CD14-positive monocyte (primary cell): Measurements from ENCODE around the gene KLHL12. TPM values are rescaled to one million over a fixed set of nuclear protein-coding genes. Genes with fewer than 3 reads are reported as not detected.

Experiments
- DNase-seq, 3 donors: peaks; one replicate each; pipeline ENCODE4 v3.0.0-alpha.2; 2011 to 2022
- H2AFZ ChIP-seq: 2 replicates; pipeline ENCODE4 v1.6.0; 2012; ENCODE audit warnings: mild to moderate bottlenecking, low read depth, low read length, inconsistent platforms; ENCODE audit not compliant: insufficient read depth, poor library complexity, severe bottlenecking
- H3K27ac ChIP-seq, 2 donors: 1 replicate in 1 of 2; 2 replicates in 1 of 2; pipeline ENCODE4 v1.5.1; 2012 to 2013; ENCODE audit warnings: low read length in 2 of 2, control low read depth in 1 of 2, inconsistent platforms in 1 of 2, low read depth in 1 of 2, mild to moderate bottlenecking in 1 of 2
- H3K27me3 ChIP-seq, 2 donors: one replicate each; pipeline versions ENCODE4 v1.6.0 to v1.6.1; 2011 to 2013; ENCODE audit warnings: low read length in 2 of 2; ENCODE audit not compliant: control insufficient read depth in 2 of 2, insufficient read depth in 2 of 2
- H3K36me3 ChIP-seq, 2 donors: replicated peaks in 1 of 2; 1 replicate in 1 of 2; 2 replicates in 1 of 2; pipeline versions ENCODE4 v1.5.1 to v1.6.1; 2012 to 2013; ENCODE audit warnings: low read length in 2 of 2, control low read depth in 1 of 2, inconsistent platforms in 1 of 2, mild to moderate bottlenecking in 1 of 2; ENCODE audit not compliant: insufficient read depth in 2 of 2, control insufficient read depth in 1 of 2
- H3K4me1 ChIP-seq, 2 donors: 1 replicate in 1 of 2; 2 replicates in 1 of 2; pipeline versions ENCODE4 v1.5.1 to v1.6.1; 2012 to 2013; ENCODE audit warnings: low read length in 2 of 2, control low read depth in 1 of 2, inconsistent platforms in 1 of 2, mild to moderate bottlenecking in 1 of 2, moderate library complexity in 1 of 2; ENCODE audit not compliant: insufficient read depth in 2 of 2, control insufficient read depth in 1 of 2
- H3K4me2 ChIP-seq: replicated peaks from 2 replicates; pipeline ENCODE3; 2012; ENCODE audit warnings: low read length, moderate library complexity, mild to moderate bottlenecking; ENCODE audit not compliant: poor library complexity, severe bottlenecking; ENCODE audit errors: extremely low read depth
- H3K4me3 ChIP-seq, 3 experiments: fragments of 200-600 bp in 1 of 3; sonication (generic) in 1 of 3; replicated peaks in 1 of 3; 1 replicate in 2 of 3; 2 replicates in 1 of 3; pipeline ENCODE4 v1.5.1; 2011 to 2013; ENCODE audit warnings: low read length in 3 of 3, mild to moderate bottlenecking in 3 of 3, control low read depth in 2 of 3, low read depth in 2 of 3, inconsistent platforms in 1 of 3, moderate library complexity in 1 of 3
- H3K79me2 ChIP-seq: 2 replicates; pipeline ENCODE4 v1.6.0; 2012; ENCODE audit warnings: mild to moderate bottlenecking, control low read depth, inconsistent platforms, low read length, moderate library complexity; ENCODE audit not compliant: insufficient read depth
- H3K9ac ChIP-seq: 2 replicates; pipeline ENCODE4 v1.6.0; 2017; ENCODE audit warnings: low read length, mild to moderate bottlenecking; ENCODE audit not compliant: insufficient read depth, poor library complexity, severe bottlenecking
- H3K9me3 ChIP-seq, 2 donors: replicated peaks in 1 of 2; 1 replicate in 1 of 2; 2 replicates in 1 of 2; pipeline versions ENCODE4 v1.5.1 to v1.6.1; 2012 to 2013; ENCODE audit warnings: low read length in 2 of 2, control low read depth in 1 of 2; ENCODE audit not compliant: control insufficient read depth in 1 of 2, insufficient read depth in 1 of 2
- H4K20me1 ChIP-seq: 2 replicates; pipeline ENCODE4 v1.6.0; 2012; ENCODE audit warnings: mild to moderate bottlenecking, low read length, control low read depth, moderate library complexity; ENCODE audit not compliant: insufficient read depth
- H3K27ac Mint-ChIP-seq, 7 donors: one replicate each; pipeline ENCODE4 v1.8.0; 2020; ENCODE audit warnings: mild to moderate bottlenecking in 7 of 7, mixed read lengths in 7 of 7, moderate library complexity in 6 of 7, inconsistent platforms in 2 of 7
- H3K27me3 Mint-ChIP-seq, 3 donors: one replicate each; pipeline ENCODE4 v1.8.0; 2021 to 2022; ENCODE audit warnings: low read depth in 3 of 3, mild to moderate bottlenecking in 3 of 3, mixed read lengths in 3 of 3, moderate library complexity in 3 of 3, inconsistent platforms in 1 of 3
- H3K36me3 Mint-ChIP-seq, 2 donors: one replicate each; pipeline ENCODE4 v1.8.0; 2020; ENCODE audit warnings: mixed read lengths in 2 of 2, inconsistent platforms in 1 of 2, mild to moderate bottlenecking in 1 of 2
- H3K4me1 Mint-ChIP-seq: one replicate; pipeline ENCODE4 v1.8.0; 2020; ENCODE audit warnings: mild to moderate bottlenecking, mixed read lengths
- H3K4me3 Mint-ChIP-seq, 2 donors: one replicate each; pipeline ENCODE4 v1.8.0; 2020; ENCODE audit warnings: mild to moderate bottlenecking in 2 of 2, mixed read lengths in 2 of 2, moderate library complexity in 1 of 2
- H3K9me3 Mint-ChIP-seq, 7 donors: one replicate each; pipeline ENCODE4 v1.8.0; 2020 to 2022; ENCODE audit warnings: mixed read lengths in 7 of 7, mild to moderate bottlenecking in 6 of 7, moderate library complexity in 6 of 7, inconsistent platforms in 2 of 7
- WGBS: methylation state at CpG from one replicate; pipeline ENCODE4 v1.1.5; 2013; ENCODE audit warnings: missing lambda C conversion rate; ENCODE audit not compliant: insufficient coverage; 5-methylcytosine and 5-hydroxymethylcytosine counted together
- intact Hi-C, 2 donors: fragments of 100-400 bp; cut with micrococcal nuclease; formaldehyde crosslinking; loops; one replicate each; pipeline versions ENCODE4 v1.15.0 to v1.15.1; 2023
- polyA plus RNA-seq, 3 donors: library from polyadenylated mRNA; depleted of rRNA in 1 of 3; unstranded in 2 of 3; stranded (reverse) in 1 of 3; fragments of 300-500 nt in 2 of 3; fragments of >200 nt in 1 of 3; fragmentation: Illumina TruSeq in 2 of 3; gene quantifications; 1 replicate in 2 of 3; 2 replicates in 1 of 3; pipeline ENCODE4 v1.2.3, GENCODE V29; 2012 to 2021
- TF ChIP-seq, protein P1 (sequence below): fragments of 200-600 bp; IDR thresholded peaks from one replicate; pipeline ENCODE4 v1.8.0; 2022; ENCODE audit warnings: antibody characterized with exemption, mild to moderate bottlenecking

The KLHL12 gene
- polyA plus RNA-seq, 3 donors, result 20.7 to 36.7 (median 21.9) TPM

DNA sequence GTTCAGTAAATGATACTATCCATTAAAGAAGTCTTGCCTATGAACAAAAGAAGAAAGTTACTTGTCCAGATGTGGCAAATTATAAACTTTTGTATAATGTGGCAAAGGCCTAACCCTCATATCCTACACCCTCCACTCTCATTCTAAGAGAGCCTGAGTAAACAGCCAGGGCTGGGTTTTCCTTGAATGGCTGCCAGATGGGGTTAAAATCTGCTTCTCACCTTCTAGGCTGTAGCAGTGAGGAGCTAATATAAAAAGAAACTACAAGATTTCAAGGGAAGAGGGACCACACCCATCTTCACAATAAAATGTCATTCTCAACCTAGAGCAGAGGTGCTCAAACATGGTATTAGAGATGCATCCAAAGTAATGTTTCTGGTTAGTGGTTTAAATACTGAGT lies 47.0 kb downstream of the KLHL12 start:
- Mint-ChIP-seq H3K36me3 (peaks cover 45 to 56% of the 10 kb centered on the region in 2 donors), H3K4me1 (no peaks in the 10 kb centered on the region), H3K27ac (no peak overlapping the region), H3K9me3 (no peaks in the 10 kb centered on the region), H3K27me3 (no peaks in the 10 kb centered on the region), H3K4me3 (no peak overlapping the region)
- Histone ChIP-seq H3K9ac (no peak overlapping the region), H2AFZ (no peak overlapping the region), H3K79me2 (peaks cover 32% of the 10 kb centered on the region), H3K9me3 (no peaks in the 10 kb centered on the region), H4K20me1 (peaks cover 40% of the 10 kb centered on the region), H3K27me3 (no peaks in the 10 kb centered on the region), H3K27ac (no peak overlapping the region), H3K4me1 (no peaks in the 10 kb centered on the region), H3K36me3 (peaks cover 39 to 53% of the 10 kb centered on the region in 2 donors), H3K4me2 (no peak overlapping the region), H3K4me3 (no peak overlapping the region)
- intact Hi-C loops, result loop anchor here in 1 of 2 donors (10.0 kb wide), 1 partner anchor 535 kb away; the partner anchor contains the start of genes PPP1R12B and UBE2T
- DNase-seq, result no peak
- TF ChIP-seq, protein P1, sequence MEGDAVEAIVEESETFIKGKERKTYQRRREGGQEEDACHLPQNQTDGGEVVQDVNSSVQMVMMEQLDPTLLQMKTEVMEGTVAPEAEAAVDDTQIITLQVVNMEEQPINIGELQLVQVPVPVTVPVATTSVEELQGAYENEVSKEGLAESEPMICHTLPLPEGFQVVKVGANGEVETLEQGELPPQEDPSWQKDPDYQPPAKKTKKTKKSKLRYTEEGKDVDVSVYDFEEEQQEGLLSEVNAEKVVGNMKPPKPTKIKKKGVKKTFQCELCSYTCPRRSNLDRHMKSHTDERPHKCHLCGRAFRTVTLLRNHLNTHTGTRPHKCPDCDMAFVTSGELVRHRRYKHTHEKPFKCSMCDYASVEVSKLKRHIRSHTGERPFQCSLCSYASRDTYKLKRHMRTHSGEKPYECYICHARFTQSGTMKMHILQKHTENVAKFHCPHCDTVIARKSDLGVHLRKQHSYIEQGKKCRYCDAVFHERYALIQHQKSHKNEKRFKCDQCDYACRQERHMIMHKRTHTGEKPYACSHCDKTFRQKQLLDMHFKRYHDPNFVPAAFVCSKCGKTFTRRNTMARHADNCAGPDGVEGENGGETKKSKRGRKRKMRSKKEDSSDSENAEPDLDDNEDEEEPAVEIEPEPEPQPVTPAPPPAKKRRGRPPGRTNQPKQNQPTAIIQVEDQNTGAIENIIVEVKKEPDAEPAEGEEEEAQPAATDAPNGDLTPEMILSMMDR, result no peak

DNA sequence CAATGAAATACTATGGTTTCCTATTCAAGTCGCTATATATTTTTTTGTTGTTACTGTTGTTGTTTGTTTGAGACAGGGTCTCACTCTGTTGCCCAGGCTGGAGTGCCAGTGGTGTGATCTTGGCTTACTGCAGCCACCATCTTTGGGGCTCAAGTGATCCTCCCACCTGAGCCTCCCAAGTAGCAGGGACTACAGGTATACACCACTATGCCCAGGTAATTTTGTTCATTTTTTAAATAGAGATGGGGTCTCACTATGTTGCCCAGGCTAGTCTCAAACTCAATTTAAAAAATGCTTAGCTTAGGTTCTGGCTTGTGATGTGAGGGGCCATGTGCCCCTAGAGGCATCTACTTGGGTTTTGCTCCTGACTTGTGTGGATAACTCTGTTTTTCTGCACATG lies 47.9 kb downstream of the KLHL12 start:
- Mint-ChIP-seq H3K4me3 (no peak overlapping the region), H3K27ac (no peak overlapping the region), H3K9me3 (no peaks in the 10 kb centered on the region), H3K36me3 (peaks cover 41 to 52% of the 10 kb centered on the region in 2 donors), H3K4me1 (no peaks in the 10 kb centered on the region), H3K27me3 (no peaks in the 10 kb centered on the region)
- intact Hi-C loops, result no loop called here
- no peak overlapping the region for H3K4me2 ChIP-seq
- H3K79me2 ChIP-seq, result peaks cover 23% of the 10 kb centered on the region
- no peaks in the 10 kb centered on the region for H3K4me1 ChIP-seq
- H4K20me1 ChIP-seq, result peaks cover 30% of the 10 kb centered on the region
- H3K9me3 ChIP-seq, result no peaks in the 10 kb centered on the region
- no peak overlapping the region for H3K27ac ChIP-seq
- H3K36me3 ChIP-seq, result peaks cover 37 to 46% of the 10 kb centered on the region in 2 donors
- no peak overlapping the region for H3K9ac ChIP-seq
- no peaks in the 10 kb centered on the region for H3K27me3 ChIP-seq
- TF ChIP-seq, protein P1, result no peak
- H3K4me3 ChIP-seq, result no peak overlapping the region
- H2AFZ ChIP-seq, result no peak overlapping the region
- no peak for DNase-seq
- WGBS, result no CpG with 5 or more reads among the region's 1 CpG
